Measurements from ENCODE around the gene DPM3. TPM values are rescaled to one million over a fixed set of nuclear protein-coding genes. Genes with fewer than 3 reads are reported as not detected.

Gene DPM3
- total and polyA plus RNA-seq, 9 of the 15 experiments (the other 6 are each of a cell fraction or from before 2014, with no cell fraction given), result 3.7 to 120 (median 36.4) TPM

DNA sequence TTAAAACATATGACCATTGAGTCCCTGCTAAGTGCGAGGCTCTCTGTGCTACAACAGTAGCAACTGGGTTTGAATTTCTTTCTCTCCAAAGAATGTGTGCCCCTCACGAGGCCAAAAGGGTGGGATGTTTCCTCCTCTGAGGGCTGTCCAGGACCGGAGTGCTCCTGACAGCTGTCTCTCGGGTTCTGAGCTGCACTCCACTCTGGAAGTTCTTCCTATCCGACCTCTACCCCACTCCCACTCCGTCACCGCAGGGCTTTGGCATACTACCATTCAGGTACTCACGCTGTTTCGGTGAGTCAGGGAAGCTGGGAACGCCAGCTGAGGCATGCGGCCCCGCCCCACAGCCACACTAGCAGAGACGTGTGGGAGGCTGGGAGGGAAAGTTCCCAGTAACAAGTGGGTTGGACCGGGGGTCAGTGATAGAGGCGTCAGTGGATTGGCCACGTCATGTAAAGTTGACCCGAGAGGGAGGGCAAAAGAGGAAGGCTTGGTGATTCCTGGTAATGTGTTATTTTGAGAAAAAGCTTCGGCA lies 5.4 kb downstream of the DPM3 start (continued):
- no peak for TF ChIP-seq NELFE (IDR thresholded peaks at IDR 0.05; ENCODE audit: insufficient read depth, insufficient read length)
- TF ChIP-seq MCM3 (IDR thresholded peaks at IDR 0.05), result no peak
- no peak for TF ChIP-seq PHF8 (IDR thresholded peaks at IDR 0.05; ENCODE audit: borderline replicate concordance, low read length)
- no peak for TF ChIP-seq ETV1 (tag; conservative IDR thresholded peaks at IDR 0.05; ENCODE audit: low read depth)
- TF ChIP-seq, protein P1, sequence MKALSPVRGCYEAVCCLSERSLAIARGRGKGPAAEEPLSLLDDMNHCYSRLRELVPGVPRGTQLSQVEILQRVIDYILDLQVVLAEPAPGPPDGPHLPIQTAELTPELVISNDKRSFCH (CRISPR knock-in tag; IDR thresholded peaks at IDR 0.05), result no peak
- TF ChIP-seq, protein P1 (tag; IDR thresholded peaks at IDR 0.05), result no peak
- TF ChIP-seq, protein P2, sequence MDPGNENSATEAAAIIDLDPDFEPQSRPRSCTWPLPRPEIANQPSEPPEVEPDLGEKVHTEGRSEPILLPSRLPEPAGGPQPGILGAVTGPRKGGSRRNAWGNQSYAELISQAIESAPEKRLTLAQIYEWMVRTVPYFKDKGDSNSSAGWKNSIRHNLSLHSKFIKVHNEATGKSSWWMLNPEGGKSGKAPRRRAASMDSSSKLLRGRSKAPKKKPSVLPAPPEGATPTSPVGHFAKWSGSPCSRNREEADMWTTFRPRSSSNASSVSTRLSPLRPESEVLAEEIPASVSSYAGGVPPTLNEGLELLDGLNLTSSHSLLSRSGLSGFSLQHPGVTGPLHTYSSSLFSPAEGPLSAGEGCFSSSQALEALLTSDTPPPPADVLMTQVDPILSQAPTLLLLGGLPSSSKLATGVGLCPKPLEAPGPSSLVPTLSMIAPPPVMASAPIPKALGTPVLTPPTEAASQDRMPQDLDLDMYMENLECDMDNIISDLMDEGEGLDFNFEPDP (CRISPR knock-in tag; IDR thresholded peaks at IDR 0.05), result no peak
- no peak for TF ChIP-seq ZNF253 (CRISPR knock-in tag; conservative IDR thresholded peaks at IDR 0.05)
- no peak for TF ChIP-seq THRAP3 (IDR thresholded peaks at IDR 0.05; ENCODE audit: borderline replicate concordance)
- TF ChIP-seq, protein P3, sequence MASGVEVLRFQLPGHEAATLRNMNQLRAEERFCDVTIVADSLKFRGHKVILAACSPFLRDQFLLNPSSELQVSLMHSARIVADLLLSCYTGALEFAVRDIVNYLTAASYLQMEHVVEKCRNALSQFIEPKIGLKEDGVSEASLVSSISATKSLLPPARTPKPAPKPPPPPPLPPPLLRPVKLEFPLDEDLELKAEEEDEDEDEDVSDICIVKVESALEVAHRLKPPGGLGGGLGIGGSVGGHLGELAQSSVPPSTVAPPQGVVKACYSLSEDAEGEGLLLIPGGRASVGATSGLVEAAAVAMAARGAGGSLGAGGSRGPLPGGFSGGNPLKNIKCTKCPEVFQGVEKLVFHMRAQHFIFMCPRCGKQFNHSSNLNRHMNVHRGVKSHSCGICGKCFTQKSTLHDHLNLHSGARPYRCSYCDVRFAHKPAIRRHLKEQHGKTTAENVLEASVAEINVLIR (CRISPR knock-in tag; IDR thresholded peaks at IDR 0.05), result no peak; the same call in 1 of the 2 replicates
- no peak for TF ChIP-seq CBX2 (IDR thresholded peaks at IDR 0.05; ENCODE audit: insufficient read depth, low read length, poor library complexity, severe bottlenecking)
- TF ChIP-seq, protein P4, sequence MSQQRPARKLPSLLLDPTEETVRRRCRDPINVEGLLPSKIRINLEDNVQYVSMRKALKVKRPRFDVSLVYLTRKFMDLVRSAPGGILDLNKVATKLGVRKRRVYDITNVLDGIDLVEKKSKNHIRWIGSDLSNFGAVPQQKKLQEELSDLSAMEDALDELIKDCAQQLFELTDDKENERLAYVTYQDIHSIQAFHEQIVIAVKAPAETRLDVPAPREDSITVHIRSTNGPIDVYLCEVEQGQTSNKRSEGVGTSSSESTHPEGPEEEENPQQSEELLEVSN (IDR thresholded peaks at IDR 0.05; ENCODE audit: borderline replicate concordance in 1 of 2, extremely low read depth in 1 of 2, insufficient read depth in 1 of 2, insufficient read length in 1 of 2, low read depth in 1 of 2, low read length in 1 of 2, poor library complexity in 1 of 2, severe bottlenecking in 1 of 2), result peak; percentile 41 to 73
- no peak for TF ChIP-seq POLR2AphosphoS2 (IDR thresholded peaks at IDR 0.05; ENCODE audit: low read length)
- TF ChIP-seq BRF1 (IDR thresholded peaks at IDR 0.05; ENCODE audit: borderline replicate concordance, extremely low read depth, insufficient read length), result no peak
- TF ChIP-seq, protein P5, sequence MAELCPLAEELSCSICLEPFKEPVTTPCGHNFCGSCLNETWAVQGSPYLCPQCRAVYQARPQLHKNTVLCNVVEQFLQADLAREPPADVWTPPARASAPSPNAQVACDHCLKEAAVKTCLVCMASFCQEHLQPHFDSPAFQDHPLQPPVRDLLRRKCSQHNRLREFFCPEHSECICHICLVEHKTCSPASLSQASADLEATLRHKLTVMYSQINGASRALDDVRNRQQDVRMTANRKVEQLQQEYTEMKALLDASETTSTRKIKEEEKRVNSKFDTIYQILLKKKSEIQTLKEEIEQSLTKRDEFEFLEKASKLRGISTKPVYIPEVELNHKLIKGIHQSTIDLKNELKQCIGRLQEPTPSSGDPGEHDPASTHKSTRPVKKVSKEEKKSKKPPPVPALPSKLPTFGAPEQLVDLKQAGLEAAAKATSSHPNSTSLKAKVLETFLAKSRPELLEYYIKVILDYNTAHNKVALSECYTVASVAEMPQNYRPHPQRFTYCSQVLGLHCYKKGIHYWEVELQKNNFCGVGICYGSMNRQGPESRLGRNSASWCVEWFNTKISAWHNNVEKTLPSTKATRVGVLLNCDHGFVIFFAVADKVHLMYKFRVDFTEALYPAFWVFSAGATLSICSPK (IDR thresholded peaks at IDR 0.05; ENCODE audit: borderline replicate concordance), result no peak
- TF ChIP-seq LCOR (CRISPR knock-in tag; IDR thresholded peaks at IDR 0.05), result no peak
- TF ChIP-seq, protein P6, sequence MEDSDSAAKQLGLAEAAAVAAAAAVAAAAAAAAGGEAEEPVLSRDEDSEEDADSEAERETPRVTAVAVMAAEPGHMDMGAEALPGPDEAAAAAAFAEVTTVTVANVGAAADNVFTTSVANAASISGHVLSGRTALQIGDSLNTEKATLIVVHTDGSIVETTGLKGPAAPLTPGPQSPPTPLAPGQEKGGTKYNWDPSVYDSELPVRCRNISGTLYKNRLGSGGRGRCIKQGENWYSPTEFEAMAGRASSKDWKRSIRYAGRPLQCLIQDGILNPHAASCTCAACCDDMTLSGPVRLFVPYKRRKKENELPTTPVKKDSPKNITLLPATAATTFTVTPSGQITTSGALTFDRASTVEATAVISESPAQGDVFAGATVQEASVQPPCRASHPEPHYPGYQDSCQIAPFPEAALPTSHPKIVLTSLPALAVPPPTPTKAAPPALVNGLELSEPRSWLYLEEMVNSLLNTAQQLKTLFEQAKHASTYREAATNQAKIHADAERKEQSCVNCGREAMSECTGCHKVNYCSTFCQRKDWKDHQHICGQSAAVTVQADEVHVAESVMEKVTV (CRISPR knock-in tag; IDR thresholded peaks at IDR 0.05), result no peak
- TF ChIP-seq RBM17 (IDR thresholded peaks at IDR 0.05; ENCODE audit: borderline replicate concordance, low read depth, low read length), result no peak
- TF ChIP-seq, protein P7, sequence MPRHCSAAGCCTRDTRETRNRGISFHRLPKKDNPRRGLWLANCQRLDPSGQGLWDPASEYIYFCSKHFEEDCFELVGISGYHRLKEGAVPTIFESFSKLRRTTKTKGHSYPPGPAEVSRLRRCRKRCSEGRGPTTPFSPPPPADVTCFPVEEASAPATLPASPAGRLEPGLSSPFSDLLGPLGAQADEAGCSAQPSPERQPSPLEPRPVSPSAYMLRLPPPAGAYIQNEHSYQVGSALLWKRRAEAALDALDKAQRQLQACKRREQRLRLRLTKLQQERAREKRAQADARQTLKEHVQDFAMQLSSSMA (CRISPR knock-in tag; IDR thresholded peaks at IDR 0.05), result no peak

Data from K562 (cell line).